ENCODE results near the gene LTBP4. TPM values are rescaled to one million over a fixed set of nuclear protein-coding genes. Genes with fewer than 3 reads are reported as not detected.

Gene LTBP4
- total RNA-seq, 2 experiments from 2014 or later, result 121 to 122 TPM

GRCh38 chr19:40674291-40674690 is 73.1 kb downstream of the LTBP4 start:
- ChIA-PET POLR2A (no interaction called here), CTCF (no interaction called here)
- Mint-ChIP-seq H3K9me3 (peaks cover 4% of the 10 kb centered on the region), H3K4me1 (peaks cover 1% of the 10 kb centered on the region), H3K27ac (no peak overlapping the region), H3K36me3 (ENCODE audit: low read depth) (peaks cover 19% of the 10 kb centered on the region), H3K27me3 (no peaks in the 10 kb centered on the region), H3K4me3 (no peak overlapping the region)
- DNase-seq, result no peak

- H3K4me1 Mint-ChIP-seq, result peaks cover 1% of the 10 kb centered on the region
- no peaks in the 10 kb centered on the region for H3K27me3 Mint-ChIP-seq
- H3K36me3 Mint-ChIP-seq (ENCODE audit: low read depth), result peaks cover 4% of the 10 kb centered on the region
- POLR2A ChIA-PET, result no interaction called here
- H3K9me3 Mint-ChIP-seq, result no peaks in the 10 kb centered on the region
- CTCF ChIA-PET, result no interaction called here
- H3K27ac Mint-ChIP-seq, result no peak overlapping the region
- DNase-seq, result no peak
- H3K4me3 Mint-ChIP-seq, result no peak overlapping the region
These were observed 76.0 kb downstream of the LTBP4 start for GRCh38 chr19:40677156-40677555.

Other genes with a start within 250 kb of the LTBP4 start
- under 1 TPM; 0.10 TPM for gene HIPK4, start 211.2 kb upstream of the LTBP4 start, total RNA-seq
- 1 to 10 TPM; 1.1 to 1.5 TPM for gene PRX, start 188.0 kb upstream of the LTBP4 start, total RNA-seq
- gene SERTAD1, start 175.4 kb upstream of the LTBP4 start, total RNA-seq, result 10 to 100 TPM; 10.6 to 10.7 TPM
- 10 to 100 TPM; 18.0 to 20.3 TPM for gene SERTAD3, start 157.0 kb upstream of the LTBP4 start, total RNA-seq
- gene BLVRB, start 135.6 kb upstream of the LTBP4 start, total RNA-seq, result 10 to 100 TPM; 20.1 to 20.5 TPM
- gene SPTBN4, start 134.4 kb upstream of the LTBP4 start, total RNA-seq, result 1 to 10 TPM in 1 of 2 experiments, under 1 TPM in 1; 0.60 to 1.3 TPM
- 100 to 1,000 TPM; 139 to 150 TPM for gene SHKBP1, start 24.5 kb upstream of the LTBP4 start, total RNA-seq
- 1 to 10 TPM; 4.8 to 5.8 TPM for gene NUMBL, start 89.3 kb downstream of the LTBP4 start, total RNA-seq
- 10 to 100 TPM; 32.5 to 37.7 TPM for gene COQ8B, start 115.5 kb downstream of the LTBP4 start, total RNA-seq
- 1 to 10 TPM; 6.6 to 6.8 TPM for gene ITPKC, start 115.7 kb downstream of the LTBP4 start, total RNA-seq
- 10 to 100 TPM; 18.1 to 18.8 TPM for gene ACTMAP, start 149.1 kb downstream of the LTBP4 start, total RNA-seq
- 100 to 1,000 TPM; 145 to 151 TPM for gene SNRPA, start 149.8 kb downstream of the LTBP4 start, total RNA-seq
- gene MIA, start 174.2 kb downstream of the LTBP4 start, total RNA-seq, result not detected
- gene RAB4B, start 176.9 kb downstream of the LTBP4 start, total RNA-seq, result 10 to 100 TPM; 65.7 to 68.3 TPM
- 100 to 1,000 TPM; 127 to 128 TPM for gene EGLN2, start 197.8 kb downstream of the LTBP4 start, total RNA-seq
- not detected for gene CYP2A6, start 249.1 kb downstream of the LTBP4 start, total RNA-seq